Right renal cortex interstitium (tissue), 3 donors: ENCODE data around the gene RPL19. TPM values are rescaled to one million over a fixed set of nuclear protein-coding genes. Genes with fewer than 3 reads are reported as not detected.
A peak's percentile ranks its signal among the peaks of the same experiment; 100 is the strongest.

Experiments
- DNase-seq, 3 donors: peaks; one replicate each; pipeline ENCODE4 v3.0.0-alpha.2; 2013; ENCODE audit warnings: low read depth in 3 of 3, low spot score in 2 of 3
- polyA plus RNA-seq, 3 donors: library from polyadenylated mRNA; unstranded; fragments of 120-200 nt; gene quantifications; one replicate each; pipeline ENCODE4 v1.2.1, GENCODE V29; 2013; ENCODE audit not compliant: insufficient read length in 3 of 3

Gene RPL19
- polyA plus RNA-seq, 3 donors, result 1,930 to 2,158 (median 2,002) TPM

- no peak for DNase-seq
These were observed 3.2 kb upstream of the RPL19 start for GRCh38 chr17:39196808-39197291.

GRCh38 chr17:39197380-39198185 is 2.5 kb upstream of the RPL19 start, which contains the start of gene CACNB1:
Gene CACNB1 (minus strand): TSS chr17:39197669. CDS start chr17:39197495, 174 bp downstream.
- peak in 1 of 3 donors; percentile 62 for DNase-seq

GRCh38 chr17:39198186-39198566 is 1.9 kb upstream of the RPL19 start:
- DNase-seq, result no peak

DNA sequence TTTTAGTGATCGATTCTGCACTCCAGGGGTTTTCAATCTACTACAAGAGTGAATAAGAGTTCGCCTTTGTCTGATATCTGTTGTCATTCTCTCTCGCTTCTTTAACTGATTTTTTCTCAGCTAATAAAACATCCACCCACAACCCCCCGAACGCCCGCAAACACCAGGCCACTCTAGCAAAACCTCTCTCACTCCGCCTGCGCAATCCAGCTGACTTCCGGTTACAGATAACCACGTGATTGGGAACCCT is 338 bp upstream of the RPL19 start:
- DNase-seq, result peak in 1 of 3 donors; percentile 85

DNA sequence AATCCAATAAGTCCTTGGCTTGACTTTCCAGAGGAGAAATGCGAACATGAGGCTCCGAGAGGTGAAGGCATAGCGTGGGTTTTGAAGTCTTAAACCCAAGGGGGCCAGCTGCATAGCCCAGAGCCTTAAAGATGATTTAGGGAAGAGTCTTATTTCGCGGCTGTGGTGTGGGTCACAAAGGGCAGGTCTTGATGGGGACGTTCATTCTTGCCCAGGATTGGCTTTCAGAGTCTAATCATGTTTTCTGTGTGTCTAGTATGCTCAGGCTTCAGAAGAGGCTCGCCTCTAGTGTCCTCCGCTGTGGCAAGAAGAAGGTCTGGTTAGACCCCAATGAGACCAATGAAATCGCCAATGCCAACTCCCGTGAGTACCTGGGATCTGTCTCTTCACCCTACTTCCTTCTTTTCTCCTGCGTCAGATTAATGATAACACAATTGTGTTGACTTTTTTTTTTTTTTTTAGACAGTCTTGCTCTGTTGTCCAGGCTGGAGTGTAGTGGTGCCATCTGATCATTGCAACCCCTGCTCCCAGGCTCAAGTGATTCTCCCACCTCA is 951 bp downstream of the RPL19 start:
- DNase-seq, result no peak

GRCh38 chr17:39204245-39204644 is 4.2 kb downstream of the RPL19 start:
- no peak for DNase-seq

GRCh38 chr17:39205112-39205526 is 5.0 kb downstream of the RPL19 start:
- no peak for DNase-seq

DNA sequence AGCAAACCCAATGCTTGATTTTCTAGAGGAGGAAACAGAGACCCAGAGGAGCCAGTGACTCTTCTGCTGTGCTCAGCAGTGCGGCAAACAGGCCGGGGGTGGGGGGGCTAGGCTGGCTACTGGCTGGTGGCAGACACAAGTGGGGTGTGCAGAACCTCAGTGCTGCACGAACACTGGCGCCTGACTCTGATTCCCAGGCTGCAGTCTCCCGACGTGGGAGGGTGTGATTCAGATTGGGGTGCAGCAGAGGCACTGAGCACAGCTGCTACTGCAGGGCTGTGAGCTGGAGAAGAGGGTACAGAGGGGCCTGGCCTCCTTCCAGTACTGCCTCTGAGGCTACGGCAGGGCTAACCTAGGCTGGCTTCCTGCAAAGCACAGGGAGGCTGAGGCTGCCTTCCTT is 8.1 kb downstream of the RPL19 start:
- no peak for DNase-seq

DNA sequence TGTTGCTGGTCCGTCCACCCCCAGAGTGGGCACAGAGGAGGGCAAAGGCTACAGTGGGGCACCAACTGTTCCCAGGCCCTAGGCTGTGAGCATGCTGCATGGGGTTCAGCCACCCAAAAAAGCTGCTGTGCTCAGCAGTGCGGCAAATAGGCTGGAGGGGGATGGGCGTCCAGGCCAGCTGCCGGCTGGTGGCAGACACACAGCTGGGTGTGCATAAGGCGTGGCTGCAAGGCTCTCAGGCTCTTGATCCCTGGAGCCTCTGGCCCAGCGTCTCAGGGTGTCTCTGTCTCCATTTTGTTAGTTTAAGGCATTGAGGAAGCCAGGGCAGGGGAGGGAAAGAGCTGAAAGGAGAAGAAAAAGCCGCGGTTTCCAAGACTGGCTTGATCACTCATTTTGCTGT is 8.8 kb downstream of the RPL19 start:
- no peak for DNase-seq

DNA sequence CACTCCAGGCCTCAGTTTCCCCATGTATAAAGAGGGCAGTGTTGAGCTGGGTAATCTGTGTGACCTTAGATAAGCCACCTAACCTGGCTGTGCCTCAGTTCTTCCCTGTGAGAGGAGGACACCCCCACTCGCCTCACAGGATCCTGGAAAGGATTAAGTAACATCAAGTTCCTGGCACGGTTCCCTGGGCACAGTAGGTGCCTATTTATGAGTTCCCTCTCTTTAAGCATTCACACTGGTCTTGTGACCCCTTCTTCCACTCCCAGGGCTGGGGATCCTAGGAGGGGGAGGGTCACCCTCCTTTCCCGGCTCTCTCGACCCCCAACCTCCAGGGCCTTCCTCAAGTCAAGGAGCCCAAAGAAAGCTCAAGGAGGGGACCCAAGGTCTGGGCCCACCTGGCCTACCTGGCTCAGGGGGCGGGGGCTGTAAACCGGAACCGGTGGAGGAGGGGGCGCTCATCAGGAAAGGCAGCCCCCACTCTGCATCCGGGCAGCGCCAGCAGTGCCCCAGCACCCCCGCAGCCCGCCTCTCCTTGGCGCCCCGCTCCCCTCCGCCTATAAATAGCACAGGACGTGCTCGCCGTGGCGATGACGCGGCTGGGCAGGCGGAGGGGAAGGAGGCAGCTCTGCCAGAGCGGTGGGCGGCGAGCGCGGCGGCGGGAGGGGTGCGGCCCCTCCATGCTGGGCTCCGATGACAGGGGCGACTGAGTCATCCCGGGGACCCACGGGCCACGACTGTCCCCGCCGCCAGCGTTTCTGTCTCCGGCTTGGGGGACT is 9.4 kb downstream of the RPL19 start:
- DNase-seq, result no peak

DNA sequence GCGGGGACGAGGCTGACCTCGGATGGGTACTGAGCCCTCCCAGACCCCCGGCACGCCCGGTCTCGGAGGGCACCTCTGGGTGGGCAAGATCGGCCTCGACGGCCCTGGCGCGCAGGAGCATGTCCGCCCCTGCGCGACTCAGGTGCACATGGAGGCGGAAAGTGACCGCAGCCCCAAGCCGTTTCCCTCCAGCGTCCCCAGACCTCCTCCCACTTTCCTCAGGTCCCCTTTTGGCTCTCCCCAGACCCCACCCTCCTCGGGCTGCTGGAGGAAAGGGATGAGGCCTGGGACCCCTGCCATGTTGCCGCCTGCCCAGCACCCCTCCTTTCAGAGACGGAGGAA is 10.0 kb downstream of the RPL19 start:
- DNase-seq, result no peak

DNA sequence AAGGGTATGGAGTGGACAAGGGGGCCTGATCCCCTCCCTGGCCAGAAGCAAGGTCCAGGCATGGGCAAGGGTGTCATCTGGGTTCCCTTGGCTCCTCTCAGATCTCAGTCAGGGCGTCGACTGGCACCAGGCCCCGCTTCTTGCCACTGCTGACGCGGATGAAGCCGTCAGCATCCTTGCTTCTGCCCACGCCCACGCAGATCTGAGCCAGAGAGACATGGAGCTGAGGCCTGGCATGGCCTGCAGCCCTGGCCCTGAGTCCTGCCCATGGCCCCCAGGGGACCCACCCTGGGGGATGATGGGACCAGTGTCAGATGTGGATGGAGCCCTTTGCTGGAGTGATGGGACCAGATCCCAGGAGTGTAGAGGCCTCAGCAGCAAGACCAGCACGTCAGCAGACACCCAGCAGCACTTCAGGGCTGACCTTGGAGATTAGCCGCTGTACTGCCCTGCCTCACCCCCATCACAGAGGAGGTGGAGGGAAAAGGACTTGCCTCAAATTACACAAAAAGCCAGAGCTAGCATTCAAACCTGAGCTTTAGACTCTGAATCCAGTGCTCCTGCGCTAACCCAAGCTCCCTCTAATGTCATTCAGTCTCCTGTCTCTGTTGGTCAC is 12.2 kb downstream of the RPL19 start:
- no peak for DNase-seq

DNA sequence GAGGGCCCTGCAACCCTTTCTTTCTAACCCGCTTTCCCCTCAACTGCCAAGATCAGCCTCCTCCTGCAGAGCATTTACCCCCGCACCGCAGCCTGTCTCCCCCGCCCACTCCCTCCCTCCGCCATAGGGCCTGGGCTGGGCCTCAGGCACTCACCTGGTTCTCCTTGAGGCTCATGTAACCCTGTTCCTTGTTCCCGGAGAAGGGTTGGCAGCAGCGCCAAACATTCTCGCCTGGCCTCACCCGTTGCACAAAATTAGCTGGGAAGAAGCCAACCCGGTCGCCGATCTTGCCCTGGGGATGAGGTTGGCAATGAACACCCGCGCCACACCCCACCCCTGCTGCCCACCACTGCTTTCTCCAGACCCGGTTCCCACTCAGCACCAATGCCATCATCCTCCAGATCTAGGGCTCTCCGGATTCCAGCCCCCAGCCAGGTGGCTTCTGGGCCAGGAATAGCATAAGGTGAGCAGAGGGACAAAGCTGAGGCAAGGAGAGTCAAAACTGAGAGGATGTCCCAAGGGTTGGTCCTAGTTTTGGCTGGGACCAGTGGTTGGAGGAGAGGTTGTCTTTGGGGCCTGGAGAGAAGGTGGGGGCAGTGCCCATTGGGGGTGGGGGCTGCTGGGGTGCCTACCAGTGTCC is 12.9 kb downstream of the RPL19 start:
- DNase-seq, result no peak

- no peak for DNase-seq
These were observed 13.8 kb downstream of the RPL19 start for GRCh38 chr17:39213852-39214251.

DNA sequence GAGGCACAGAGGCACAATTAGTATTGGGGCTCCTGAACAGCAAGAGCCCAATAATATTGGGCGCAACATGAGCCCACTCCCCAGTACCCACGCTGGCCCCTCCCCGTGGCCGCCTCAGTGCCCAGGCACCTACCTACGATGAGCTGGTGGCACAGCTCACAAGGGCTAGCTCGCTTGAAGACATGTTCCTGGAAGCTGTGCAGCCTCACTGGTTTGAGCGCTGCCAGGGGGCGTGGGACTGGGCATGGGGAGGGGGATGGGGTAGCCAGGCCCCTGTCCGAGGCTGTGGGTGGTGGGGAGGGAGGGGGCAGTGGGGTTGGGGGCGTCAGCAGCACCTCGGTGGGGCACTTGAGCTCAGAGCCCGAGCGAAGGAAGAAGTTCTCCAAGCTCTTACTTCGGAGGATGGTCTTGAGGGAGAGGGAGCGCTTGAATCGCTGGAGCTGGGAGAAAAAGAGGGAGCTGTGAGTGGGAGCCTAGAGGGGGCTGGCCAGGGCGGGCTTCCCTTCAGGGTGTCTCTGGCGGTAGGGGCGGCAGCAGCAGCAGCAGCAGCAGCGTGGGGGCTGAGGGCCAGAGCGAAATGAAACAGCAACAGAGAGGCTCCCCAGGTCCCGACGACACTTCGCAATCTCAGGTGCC is 17.8 kb downstream of the RPL19 start:
- no peak for DNase-seq

- DNase-seq, result no peak
These were observed 18.8 kb downstream of the RPL19 start for GRCh38 chr17:39218906-39219305.

DNA sequence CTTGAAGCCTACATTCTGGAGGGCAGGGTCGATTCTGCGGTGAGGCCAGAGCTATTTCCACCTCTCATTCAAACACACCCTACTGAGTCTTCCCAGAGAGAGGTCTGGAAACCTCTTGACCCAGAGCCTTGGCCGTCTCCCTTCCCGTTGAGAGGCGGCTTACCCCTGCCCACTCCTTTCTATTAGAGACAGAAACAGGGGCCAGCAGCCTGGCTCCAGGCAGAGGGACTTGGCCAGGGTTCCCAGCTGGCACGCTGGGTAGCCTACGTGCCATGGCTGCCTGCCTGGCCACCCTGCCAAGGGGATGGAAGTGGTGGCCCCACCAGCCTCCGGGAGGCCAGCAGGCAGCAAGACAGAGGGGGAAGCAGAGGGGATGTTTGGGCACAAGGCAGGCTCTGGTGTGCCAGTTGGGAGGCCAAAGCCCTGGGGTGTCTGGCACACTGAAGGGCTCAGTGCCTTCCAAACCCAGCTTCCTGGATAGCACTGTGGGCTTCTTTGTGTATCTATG is 19.6 kb downstream of the RPL19 start:
- no peak for DNase-seq

- DNase-seq, result no peak
These were observed 21.5 kb downstream of the RPL19 start for GRCh38 chr17:39221572-39221971.

DNA sequence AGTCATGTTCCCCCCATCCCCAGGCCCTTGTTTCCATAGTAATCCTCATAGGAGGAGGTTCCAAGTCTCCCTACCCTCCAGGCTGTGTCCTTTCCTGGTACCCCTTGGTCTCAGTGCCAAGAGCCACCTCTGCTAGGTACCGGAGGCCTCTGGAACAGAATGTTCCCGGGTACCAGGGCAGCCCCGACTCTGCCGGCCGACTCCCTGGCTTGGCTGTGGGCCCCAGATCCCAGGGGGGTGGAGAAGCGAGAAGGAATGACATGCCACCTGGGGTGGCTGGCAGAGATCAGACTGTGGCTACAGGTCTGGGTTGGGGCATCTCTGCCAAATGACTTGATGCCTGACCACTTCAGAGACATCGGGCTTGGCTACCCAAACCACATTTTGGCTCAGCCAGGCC is 22.1 kb downstream of the RPL19 start:
- DNase-seq, result no peak
